GM19239 (cell line): ENCODE results near the gene E2F1.
A peak's percentile ranks its signal among the peaks of the same experiment; 100 is the strongest.

Source experiments
- DNase-seq: peaks from one replicate; pipeline ENCODE4 v3.0.0; 2011; ENCODE audit warnings: low spot score; ENCODE audit not compliant: insufficient read length
- FAIRE-seq: peaks from 2 replicates; lab custom pipeline; 2011; peaks lifted over from hg19 to GRCh38; lab: Jason Lieb, UNC

Gene E2F1

GRCh38 chr20:33688938-33689424, 2.8 kb upstream of the E2F1 start:
- FAIRE-seq (no peak), DNase-seq (no peak)

- FAIRE-seq: no peak
- no peak for DNase-seq
Measured at GRCh38 chr20:33687993-33688937, 2.1 kb upstream of the E2F1 start.

GRCh38 chr20:33687370-33687915, 1.3 kb upstream of the E2F1 start:
- no peak for FAIRE-seq
- DNase-seq: no peak

- no peak for DNase-seq
- FAIRE-seq: no peak
Measured at GRCh38 chr20:33686984-33687366, 790 bp upstream of the E2F1 start.

- peak; percentile 86 for DNase-seq
- peak; percentile 87 for FAIRE-seq
Measured at GRCh38 chr20:33685328-33686099, 671 bp downstream of the E2F1 start.

GRCh38 chr20:33684533-33685327, 1.5 kb downstream of the E2F1 start:
- DNase-seq (no peak), FAIRE-seq (no peak)

GRCh38 chr20:33681728-33682353, 4.3 kb downstream of the E2F1 start:
- FAIRE-seq: no peak

GRCh38 chr20:33681288-33681687, 4.9 kb downstream of the E2F1 start:
- no peak for FAIRE-seq
- DNase-seq: no peak

More at GRCh38 chr20:33681728-33682353, 4.3 kb downstream of the E2F1 start:
- no peak for DNase-seq

- FAIRE-seq: no peak
- no peak for DNase-seq
Measured at GRCh38 chr20:33680686-33681085, 5.5 kb downstream of the E2F1 start.

- FAIRE-seq (peak; percentile 71), DNase-seq (peak; percentile 63)
Measured at GRCh38 chr20:33679758-33680485, 6.3 kb downstream of the E2F1 start.

GRCh38 chr20:33677991-33678702, 8.0 kb downstream of the E2F1 start:
- FAIRE-seq: no peak
- DNase-seq: no peak

- no peak for DNase-seq
- no peak for FAIRE-seq
Measured at GRCh38 chr20:33676652-33677645, 9.2 kb downstream of the E2F1 start.

GRCh38 chr20:33676121-33676520, 10.1 kb downstream of the E2F1 start:
- no peak for DNase-seq
- no peak for FAIRE-seq

GRCh38 chr20:33675136-33675959, 10.8 kb downstream of the E2F1 start:
- no peak for FAIRE-seq
- DNase-seq: no peak

- FAIRE-seq (no peak), DNase-seq (peak; percentile 89)
Measured at GRCh38 chr20:33674294-33675135, 11.7 kb downstream of the E2F1 start, which contains the start of gene NECAB3. NECAB3 (minus strand) TSS chr20:33674428; CDS start chr20:33674352, 76 bp downstream.
